AG20443 (cell line): ENCODE measurements around the gene PODXL2.
A peak's percentile ranks its signal among the peaks of the same experiment; 100 is the strongest.

Experiments used
- DNase-seq: peaks from one replicate; pipeline ENCODE4 v3.0.0; 2012; ENCODE audit warnings: low spot score, mixed read lengths

The PODXL2 gene

GRCh38 chr3:127655641-127656040 lies 26.7 kb downstream of the PODXL2 start:
- DNase-seq, result peak; percentile 76

DNA sequence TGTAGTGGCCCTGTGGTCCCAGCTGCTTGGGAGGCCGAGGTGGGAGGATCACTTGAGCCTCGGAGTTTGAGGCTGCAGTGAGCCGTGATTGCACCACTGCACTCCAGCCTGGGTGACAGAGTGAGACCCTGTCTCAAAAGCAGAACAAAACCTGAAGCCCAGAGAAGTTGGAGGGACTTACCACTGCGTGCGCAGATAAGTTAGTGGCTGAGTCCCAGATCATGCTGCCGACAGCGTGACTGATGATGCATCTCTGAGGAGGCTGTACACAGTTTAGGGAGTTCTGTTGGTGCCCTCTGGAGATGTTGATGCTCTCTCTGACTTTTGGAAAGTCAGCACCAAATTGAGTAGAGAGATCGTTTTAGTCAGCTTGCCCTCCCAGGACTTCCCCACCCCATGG lies 27.9 kb downstream of the PODXL2 start:
- DNase-seq, result no peak

DNA sequence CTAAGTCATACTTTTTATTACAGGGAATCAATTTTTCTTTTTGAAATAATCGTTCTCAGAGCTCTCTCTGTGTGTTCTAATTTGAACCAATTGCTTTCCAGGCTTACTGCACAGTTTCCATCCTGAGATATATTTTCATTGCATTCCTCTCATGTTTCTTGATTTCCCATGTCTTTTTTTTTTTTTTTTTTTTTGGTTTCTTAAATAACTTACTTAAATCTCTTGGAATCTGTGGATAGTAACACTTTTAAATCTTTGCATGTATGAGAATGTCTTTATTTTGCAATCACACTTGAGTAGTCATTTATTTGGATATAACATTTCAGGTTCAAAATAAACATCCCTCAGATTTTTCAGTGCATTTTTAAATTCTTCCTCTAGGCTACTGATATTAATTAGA lies 29.2 kb downstream of the PODXL2 start:
- DNase-seq, result no peak

- no peak for DNase-seq
These were observed 31.8 kb downstream of the PODXL2 start for GRCh38 chr3:127660621-127661251.

- no peak for DNase-seq
These were observed 32.6 kb downstream of the PODXL2 start for GRCh38 chr3:127661600-127661999.

- no peak for DNase-seq
These were observed 33.0 kb downstream of the PODXL2 start for GRCh38 chr3:127662001-127662469.

GRCh38 chr3:127663151-127663550 lies 34.2 kb downstream of the PODXL2 start:
- no peak for DNase-seq

GRCh38 chr3:127665165-127665564 lies 36.2 kb downstream of the PODXL2 start:
- DNase-seq, result no peak

GRCh38 chr3:127665586-127665985 lies 36.6 kb downstream of the PODXL2 start:
- DNase-seq, result peak; percentile 48

DNA sequence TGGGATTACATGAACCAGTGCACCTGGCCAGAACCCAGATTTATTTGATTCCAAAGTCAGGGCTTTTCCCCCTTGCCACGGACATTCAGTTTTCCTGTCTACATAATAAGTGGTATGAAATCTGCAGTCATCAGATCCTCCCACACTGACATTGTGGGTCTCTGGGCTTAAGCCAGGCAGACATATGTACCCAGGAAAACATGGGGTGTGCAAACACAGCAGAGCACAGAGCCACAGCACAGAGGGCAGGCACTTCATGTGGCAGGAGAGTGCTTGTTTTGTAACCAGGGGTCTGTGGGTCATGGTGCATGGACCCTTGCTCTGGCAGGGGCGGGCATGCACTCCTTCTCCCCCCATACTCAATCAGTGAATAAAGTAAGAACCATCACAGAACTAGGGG lies 37.7 kb downstream of the PODXL2 start:
- DNase-seq, result no peak

DNA sequence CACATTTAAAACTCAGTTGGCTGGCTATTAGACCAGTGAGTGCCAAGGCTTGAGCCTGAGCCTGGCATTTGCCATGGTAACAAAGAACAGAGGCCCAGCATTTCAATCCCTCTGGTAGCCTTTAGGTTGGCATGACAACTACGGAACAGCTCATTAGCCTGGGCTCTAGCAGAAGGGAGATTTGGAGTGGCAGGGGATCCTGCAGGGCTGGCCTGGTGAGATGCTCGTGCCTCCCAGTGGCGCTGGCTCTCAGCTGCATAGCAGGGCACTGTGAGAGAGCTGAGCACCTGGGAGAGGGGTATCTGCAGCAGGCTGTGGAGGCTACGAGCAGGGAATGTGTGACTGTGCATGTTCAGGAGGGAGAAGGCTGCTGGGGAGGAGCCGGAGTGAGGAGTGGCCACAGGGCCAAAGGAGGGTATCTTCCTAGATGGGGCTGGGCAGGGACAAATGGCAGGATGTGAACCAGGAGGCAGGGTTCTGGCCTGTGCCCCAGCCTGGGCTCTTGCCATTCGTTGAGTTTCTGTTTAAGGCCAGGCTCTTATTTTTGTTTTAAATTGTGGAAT lies 38.2 kb downstream of the PODXL2 start:
- no peak for DNase-seq

- no peak for DNase-seq
These were observed 39.9 kb downstream of the PODXL2 start for GRCh38 chr3:127668906-127669305.

DNA sequence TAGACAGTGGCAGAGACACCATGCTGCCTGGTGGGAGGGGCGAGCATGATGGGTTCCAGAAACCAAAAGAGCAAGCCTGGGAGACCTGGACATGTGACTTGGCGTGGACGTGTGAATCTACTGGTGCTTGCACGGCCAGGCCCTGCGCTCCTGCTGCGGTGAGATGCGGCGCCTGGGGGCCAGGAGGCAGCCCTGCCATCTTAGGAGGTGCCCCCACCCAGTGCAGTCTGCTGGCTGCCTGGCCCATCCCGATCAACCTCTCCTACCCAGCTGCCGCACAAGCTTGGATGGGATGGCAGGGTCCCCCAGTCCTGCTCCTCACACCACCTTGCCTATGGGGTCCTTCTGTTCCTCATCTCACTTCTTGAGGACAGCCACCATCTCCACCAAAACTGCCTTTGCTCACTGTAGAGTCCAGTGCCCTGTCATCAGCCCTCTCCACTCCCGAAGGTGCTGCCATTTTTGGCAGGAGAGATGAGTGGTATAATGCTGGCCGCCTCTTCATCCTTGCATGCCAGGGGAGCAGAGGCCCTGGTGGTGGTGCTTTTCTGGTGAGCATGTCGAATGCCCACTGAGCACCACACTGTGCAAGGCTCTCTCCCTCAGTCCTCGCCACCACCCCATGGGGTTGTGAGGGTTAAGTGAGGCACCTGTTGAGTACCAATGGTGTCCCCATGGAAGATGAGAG lies 40.7 kb downstream of the PODXL2 start:
- DNase-seq, result no peak

DNA sequence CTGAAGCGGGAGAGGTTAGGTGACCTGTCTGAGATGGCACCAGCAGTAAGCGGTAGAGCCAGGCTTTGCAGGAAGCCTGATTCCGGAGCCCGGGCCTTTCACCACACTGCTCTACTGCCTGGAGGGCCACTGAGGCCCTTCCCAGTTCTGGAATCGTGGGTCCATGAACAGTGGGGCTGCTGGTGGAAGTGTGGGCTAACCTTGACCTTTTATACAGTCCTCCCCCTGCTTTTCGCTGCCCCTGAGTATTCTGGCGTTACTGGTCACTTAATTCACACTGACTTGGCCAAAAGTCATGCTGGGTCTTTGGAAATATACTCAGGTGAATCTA lies 41.2 kb downstream of the PODXL2 start:
- DNase-seq, result no peak

DNA sequence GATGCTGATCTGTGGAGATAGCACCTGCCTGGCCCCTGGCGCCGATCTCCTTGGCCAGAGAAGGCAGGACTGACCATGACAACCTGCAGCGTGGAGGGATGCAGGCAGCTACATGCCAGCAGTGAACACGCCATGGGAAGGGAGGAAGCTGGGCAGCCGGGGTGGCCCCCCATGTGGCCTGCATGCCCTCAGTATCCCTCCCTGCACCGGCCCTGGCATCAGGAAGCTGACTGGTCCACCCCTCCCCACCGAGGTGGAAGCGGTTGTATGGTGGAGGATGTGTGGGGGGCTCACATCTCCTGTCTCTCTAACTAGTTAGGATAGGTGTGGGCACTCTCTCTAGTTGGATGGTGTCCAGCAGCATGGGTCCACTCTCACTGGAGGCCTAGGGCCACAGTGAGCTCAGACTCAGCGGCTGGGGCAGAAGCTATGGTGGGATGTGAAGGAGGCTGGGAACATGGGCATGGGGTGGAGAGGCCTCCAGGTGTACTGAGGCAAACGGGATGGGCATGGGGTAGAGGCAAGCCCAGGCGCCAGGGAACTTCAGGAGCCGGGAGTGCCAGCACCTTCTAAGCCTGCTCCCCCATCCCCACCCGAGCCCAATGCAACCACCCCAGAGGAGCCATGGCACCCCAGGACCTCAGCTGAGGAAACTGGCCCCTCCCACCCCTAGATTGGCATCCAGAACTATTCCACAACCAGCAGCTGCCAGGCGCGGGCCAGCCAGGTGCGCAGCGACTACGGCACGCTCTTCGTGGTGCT lies 42.0 kb downstream of the PODXL2 start:
- no peak for DNase-seq

GRCh38 chr3:127671523-127672428 lies 42.8 kb downstream of the PODXL2 start:
- DNase-seq, result peak; percentile 62

- DNase-seq, result peak; percentile 97
These were observed 43.6 kb downstream of the PODXL2 start, which contains the start of gene ABTB1 for GRCh38 chr3:127672429-127673190. Gene ABTB1, plus strand, starts transcription at chr3:127672952. Its CDS starts 74 bp downstream, at chr3:127673026.

DNA sequence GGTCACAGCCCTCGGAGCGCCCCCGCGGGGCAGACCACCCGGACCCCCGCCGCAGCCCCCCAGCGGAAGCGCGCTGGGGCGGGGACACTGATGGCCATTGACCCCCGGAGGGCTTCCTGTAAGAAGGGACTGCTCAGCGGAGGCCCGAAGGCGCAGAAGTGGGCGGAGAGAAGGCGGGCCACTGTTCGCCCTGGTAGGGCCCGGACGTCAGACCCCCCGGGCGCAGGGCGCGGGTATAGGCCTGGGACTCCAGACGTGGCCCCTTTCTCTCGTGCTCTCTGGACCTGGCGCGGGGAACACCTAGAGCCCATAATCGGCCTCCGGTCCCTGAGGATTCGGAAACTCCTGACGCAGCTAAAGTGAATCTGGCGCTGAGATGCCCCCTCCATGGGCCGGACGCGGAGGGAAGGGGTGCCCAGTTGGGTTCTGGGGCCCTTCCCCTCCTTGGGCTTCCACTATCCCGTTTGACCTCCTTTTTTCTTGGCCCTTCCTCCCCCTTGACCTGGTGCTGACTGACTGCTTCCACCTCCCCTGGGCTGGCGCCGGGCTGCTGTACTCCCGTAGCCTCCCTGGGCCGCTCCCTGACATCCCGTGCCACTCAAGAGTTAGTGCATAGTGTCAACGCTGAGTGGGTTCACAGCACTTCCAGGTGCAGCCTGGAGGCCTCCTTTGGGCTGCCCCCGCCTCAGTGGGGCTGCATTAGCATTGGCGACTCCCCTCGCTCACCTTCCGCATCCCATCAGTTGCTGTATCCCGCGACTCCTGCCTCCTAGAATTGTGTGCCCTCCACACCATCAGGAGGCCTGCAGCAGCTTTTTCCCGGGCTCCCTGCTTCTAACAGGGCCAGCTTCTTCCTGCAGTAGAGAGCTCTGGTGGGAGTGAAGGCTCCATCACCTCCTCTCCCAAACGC lies 44.5 kb downstream of the PODXL2 start:
- DNase-seq, result peak; percentile 74

- DNase-seq, result no peak
These were observed 45.2 kb downstream of the PODXL2 start for GRCh38 chr3:127674101-127674721.
